ENCODE data around the gene CPN2. TPM values are rescaled to one million over a fixed set of nuclear protein-coding genes. Genes with fewer than 3 reads are reported as not detected.

The CPN2 gene
- total RNA-seq, 1 donor from 2014 or later, result not detected

GRCh38 chr3:194296454-194297263 lies 54.5 kb downstream of the CPN2 start:
- DNase-seq (ENCODE audit: low spot score), result peak; percentile 92

GRCh38 chr3:194294895-194295214 lies 56.3 kb downstream of the CPN2 start:
- no peak for DNase-seq (ENCODE audit: low spot score)

GRCh38 chr3:194294199-194294894 lies 56.8 kb downstream of the CPN2 start:
- DNase-seq (ENCODE audit: low spot score), result no peak

- DNase-seq (ENCODE audit: low spot score), result no peak
Measured at GRCh38 chr3:194293546-194294198, 57.5 kb downstream of the CPN2 start.

- DNase-seq (ENCODE audit: low spot score), result no peak
Measured at GRCh38 chr3:194292331-194292730, 58.8 kb downstream of the CPN2 start.

Other genes starting within 250 kb of the CPN2 start
- gene HES1, start 215.2 kb downstream of the CPN2 start, total RNA-seq (ENCODE audit: insufficient read depth, low replicate concordance), result 10.1 TPM
- 5.1 TPM for gene LRRC15, start 18.4 kb upstream of the CPN2 start, total RNA-seq (ENCODE audit: insufficient read depth, low replicate concordance)
- gene GP5, start 47.9 kb upstream of the CPN2 start, total RNA-seq (ENCODE audit: insufficient read depth, low replicate concordance), result 0.72 TPM
- gene ATP13A3, start 135.7 kb upstream of the CPN2 start, total RNA-seq (ENCODE audit: insufficient read depth, low replicate concordance), result 110 TPM